Measurements from ENCODE around the gene CRYAB.
"Not testable (repeated sequence)": the region's sequence is repeated elsewhere in the genome, so short reads cannot be mapped to it uniquely, and the experiment has no call there.

CRYAB gene

DNA sequence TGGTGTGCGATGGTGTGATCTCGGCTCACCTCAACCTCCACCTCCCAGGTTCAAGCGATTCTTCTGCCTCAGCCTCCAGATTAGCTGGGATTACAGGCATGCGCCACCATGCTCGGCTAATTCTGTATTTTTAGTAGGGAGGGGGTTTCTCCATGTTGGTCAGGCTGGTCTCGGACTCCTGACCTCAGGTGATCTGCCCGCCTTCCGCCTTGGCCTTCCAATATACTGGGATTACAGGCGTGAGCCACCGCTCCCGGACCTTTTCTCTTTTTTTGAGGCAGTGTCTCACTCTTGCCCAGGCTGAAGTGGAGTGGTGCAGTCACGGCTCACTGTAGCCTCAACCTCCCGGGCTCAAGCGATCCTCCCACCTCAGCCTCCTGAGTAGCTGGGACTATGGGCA, 21.6 kb upstream of the CRYAB start:
- DNase-seq = not testable (repeated sequence)

DNA sequence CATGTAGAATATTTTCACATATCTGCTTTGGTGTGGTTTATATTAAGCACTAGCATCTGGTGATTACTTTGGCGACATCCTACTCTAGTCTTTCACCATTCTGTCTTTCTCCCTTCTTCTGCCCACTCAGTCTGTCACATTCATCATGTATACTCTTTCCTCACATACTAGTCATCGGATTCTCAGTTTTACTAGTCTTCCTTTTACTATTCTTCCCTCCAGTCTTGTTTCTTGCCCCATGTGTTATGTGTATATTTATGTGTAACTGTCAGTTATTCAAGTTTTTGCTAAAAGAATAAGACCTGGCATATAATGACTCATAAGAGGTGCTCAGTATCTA, 21.0 kb upstream of the CRYAB start:
- DNase-seq = no peak

DNA sequence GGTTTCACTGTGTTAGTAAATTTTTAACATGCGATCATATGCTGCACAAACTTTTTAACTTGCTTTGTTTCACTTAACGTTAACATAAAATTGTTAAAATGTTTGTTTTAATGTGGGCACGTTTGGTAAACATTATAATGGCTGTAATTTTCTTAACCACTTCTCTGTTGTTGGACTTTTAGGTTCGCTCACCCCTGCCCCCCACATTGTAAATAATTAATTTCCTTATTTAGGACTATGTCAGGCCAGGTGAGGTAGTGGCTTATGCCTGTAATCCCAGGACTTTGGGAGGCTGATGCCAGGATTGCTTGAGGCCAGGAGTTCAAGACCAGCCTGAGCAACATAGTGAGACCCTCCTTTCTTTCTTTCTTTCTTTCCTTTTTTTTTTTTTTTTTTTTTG, 18.9 kb upstream of the CRYAB start:
- DNase-seq = no peak

DNA sequence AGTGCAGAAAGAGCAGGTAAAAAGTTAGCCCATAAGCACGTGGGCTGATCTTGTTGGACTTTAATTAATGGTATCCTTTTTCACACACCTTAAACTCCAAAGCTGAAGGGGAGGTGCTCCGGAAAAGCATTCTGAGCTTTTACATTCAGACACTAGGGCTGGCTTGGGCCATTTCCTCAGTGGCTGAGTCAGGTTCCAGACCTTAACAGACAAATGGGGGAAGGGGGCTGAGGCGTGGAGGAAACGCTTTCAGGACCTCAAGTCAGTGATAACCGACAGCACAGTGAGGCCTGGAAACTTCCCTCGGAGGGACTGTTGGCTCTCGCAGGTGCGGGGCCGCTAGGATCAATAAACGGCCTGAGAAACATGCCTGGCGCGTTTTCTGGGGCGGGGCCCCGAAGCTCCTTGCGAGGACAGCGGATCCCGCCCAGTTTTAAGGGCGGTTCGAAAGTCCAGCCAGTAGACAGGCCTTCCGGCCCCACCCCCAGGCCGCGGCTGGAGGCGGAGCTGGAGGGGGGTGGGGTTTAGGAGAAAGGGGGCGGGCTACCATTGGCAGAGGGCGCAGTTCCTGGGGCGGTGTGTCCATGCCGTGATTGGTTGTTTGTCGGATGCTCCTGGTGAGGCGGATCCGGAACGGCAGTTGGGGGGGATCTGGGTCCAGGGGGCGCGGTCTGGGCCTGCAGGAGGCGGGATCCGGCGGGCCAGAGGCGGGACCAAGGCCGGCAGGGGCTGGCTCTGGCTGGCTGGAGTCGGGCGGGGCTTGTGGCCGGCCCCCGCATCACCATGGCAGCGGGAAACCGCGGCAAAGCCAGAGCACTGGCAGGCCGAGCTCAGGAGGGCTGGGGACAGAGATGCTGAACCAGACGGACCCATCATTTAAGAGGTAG, 15.2 kb upstream of the CRYAB start:
- peak; percentile 94 for DNase-seq

DNA sequence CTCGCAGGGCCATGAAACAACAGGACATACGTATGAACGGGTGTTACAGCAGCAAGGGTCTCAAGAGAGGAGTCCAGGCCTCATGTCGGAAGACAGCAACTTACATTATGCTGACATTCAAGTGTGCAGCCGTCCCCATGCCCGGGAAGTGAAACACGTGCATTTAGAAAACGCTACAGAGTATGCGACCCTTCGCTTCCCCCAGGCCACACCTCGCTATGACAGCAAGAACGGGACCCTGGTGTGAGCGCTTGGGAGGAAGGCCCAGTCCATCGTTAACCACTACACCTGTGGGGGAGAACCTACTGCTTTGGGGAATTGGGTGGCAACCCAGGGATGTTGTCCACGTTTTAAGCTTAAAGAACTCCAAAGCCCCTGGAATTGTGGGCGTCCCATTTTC, 14.4 kb upstream of the CRYAB start:
- no peak for DNase-seq

DNA sequence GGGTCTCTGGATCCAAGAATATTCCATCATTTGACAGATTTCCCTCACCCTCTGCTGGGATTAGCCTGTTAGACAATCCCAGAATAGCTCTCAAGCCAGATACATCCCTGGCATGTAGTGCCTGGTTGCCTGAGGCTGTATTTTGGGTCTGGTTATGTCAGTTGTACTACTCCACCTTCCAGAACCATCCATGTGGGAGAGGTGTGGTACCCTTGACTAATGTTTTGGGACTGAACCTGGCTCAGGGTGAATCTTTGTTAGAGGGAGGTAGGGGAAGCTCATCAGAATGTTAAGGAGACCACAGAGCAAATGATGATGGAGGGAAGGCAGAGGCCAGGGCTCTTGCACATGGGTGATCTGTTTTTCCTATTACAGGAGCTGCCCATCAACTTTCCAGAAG, 12.4 kb upstream of the CRYAB start:
- DNase-seq = no peak

DNA sequence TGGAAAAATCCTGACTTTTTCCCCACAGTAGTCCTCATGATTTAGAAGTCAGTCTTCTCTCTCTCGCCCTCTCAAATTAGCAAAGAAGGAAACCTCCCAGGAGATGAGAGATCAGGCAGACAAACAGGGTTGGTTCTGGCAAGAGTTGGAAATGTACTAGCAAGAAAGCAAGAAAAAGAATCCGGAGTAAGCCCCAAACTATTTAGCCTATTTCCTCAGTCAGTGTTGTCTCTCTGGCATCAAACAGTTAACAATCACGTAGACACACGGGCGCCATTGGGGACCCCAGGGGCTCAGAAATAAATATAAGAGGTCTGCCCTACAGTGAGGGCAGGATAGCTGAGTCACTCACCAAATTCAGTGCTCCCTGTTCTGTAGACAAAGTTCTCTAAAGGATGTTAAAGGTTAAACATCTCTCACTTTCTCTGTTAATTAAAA, 11.8 kb upstream of the CRYAB start:
- no peak for DNase-seq

DNA sequence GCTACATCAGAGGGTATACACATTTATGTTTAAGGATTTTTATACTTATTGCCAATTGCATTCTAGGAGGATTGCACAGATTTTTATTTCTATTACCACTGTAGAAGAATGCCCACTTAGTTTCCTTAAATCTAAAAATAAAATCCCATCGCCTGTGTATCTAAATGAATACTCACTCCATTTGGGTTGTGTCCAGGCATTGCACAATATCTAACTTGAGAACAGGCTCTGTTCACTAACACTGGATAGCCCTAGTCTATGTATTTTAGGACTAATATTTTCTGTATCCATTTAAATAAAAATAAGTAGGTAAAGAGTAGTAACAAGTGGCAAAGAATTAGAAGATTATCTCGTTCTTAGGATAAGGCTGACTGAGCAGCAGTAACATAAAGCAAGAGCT, 11.2 kb upstream of the CRYAB start:
- DNase-seq = no peak

DNA sequence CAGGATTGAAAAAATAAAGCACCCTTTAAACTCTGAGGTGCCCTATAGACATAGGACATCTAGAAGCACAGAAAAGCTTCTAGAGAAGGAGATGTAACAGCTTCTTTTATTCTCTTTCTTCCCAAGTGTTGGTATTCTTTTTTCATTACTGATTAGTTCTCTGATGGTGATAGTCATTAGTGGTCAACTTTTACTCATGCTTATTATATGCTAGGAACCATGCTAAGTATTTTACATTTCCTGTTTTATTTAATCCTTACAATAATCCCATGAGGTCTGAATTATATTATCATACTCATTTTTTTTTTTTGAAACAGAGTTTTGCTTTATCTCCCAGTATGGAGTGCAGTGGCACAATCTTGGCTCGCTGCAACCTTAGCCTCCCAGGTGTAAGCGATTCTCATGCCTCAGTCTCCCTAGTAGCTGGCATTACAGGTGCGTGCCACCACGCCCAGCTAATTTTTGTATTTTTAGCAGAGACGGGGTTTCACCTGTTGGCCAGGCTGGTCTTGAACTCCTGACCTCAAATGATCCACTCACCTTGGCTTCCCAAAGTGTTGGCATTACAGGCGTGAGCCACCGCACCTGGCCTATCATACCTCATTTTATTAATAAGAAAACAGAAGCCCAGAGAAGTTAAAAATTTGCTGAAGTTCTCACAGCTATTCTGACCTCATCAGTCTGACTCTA, 10.1 kb upstream of the CRYAB start:
- no peak for DNase-seq

DNA sequence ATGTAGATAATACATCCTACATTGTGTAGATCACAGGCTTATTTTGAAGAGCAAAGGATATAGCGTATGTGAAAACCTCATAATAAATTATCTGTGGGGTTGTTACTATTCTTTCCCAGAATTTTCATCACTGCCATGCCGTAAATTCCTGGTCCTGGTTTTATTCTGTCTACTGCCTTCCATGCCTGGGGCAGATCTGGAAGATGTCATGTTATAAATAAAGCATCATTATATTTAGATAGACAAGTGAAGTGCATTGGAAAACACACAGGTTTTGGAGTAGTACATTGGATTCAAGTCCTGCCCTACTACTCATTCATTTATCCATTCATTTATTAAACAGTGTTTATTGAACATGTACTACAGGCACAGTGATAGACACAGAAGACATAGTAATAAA, 9.3 kb upstream of the CRYAB start:
- DNase-seq = no peak

DNA sequence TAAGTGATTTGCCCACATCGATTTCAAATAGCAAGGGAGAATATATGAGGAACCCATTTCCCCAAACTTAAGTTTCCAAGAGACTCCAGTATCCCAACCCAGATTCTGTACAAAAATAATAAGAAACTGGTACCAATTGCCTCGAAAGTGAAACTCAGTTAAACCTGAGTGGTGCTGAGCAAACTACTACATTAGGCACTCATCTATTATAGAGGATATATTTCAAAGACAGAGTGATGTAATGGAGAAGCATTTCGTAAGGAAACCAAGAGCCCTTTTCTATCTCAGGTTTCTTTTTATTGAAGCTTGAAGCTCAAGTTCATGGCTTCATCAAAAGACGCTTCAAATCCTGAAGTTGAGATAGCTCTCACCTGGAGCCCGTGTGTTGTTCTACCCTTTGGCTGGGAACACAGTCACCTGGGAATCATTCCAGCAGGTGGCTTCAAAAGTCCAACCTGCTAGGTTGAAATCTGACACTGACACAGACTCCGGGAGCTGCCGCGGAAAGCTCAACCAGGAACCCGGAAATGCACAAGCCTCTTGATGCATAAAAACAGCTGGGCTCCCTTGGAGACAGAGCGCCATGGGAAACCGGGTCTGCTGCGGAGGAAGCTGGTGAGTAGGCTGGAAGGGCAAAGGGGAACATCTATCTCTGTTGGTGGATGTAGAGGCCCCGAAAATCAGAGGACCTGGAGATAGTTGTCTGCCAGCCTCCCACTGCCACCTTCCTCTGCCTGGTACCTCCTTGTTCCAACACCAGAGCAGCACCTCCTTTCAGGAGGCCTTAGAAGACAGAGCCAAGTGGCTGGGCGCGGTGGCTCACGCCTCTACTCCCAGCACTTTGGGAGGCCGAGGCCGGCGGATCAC, 7.1 kb upstream of the CRYAB start, which contains the start of gene C11orf52:
Gene C11orf52 (plus strand): TSS at position 524 of the 867 bp plus-strand sequence. CDS start 60 bp downstream, at position 584.
- no peak for DNase-seq

DNA sequence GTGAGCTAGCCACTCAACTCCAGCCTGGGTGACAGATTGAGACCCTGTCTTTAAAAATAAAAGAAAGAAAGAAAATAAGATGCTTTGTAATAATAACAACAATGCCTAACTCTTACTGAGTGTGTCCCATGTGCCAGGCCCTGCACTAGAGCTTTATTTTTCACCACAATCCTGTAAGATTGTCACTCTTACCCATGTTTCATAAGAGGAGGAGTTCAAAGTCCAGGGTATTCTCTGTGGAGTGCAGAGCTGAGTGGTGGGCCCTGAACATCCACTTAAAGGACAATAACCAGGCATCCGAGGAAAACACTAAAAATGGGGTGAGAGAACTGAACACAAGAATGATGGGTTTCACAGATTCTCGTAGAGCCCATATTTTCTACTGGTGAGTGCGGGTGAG, 6.2 kb upstream of the CRYAB start:
- no peak for DNase-seq

DNA sequence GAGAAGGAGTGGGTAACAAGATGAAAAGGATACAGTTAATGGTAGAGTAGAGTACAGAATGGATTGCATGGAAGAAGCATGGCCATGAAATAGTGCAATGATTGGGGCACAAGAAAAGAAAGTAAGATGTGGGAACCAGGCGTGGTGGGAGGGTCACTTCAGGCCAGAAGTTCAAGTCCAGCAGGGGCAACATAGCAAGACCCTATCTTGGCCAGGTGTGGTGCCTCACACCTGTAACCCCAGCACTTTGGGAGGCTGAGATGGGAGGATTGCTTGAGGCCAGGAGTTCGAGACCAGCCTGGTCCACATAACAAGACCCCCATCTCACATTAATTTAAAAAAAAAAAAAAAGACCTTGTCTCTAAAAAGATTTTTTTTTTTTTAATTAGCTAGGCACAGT, 5.7 kb upstream of the CRYAB start:
- no peak for DNase-seq

DNA sequence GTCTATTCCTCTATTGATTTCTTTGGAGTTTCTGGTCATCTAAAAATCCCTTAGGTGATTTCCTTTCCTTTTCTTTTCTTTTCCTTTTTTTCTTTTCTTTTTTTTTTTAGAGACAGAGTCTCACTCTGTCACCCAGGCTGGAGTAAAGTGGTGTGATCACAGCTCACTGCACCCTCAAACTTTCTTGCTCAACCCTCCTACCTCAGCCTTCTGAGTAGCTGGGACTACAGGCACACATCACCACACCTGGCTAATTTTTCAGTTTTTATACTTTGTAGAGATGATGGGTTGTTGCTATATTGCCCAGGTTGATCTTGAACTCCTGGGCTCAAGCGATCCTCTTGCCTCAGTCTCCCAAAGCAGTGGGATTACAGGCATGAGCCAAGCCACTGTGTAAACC, 5.2 kb upstream of the CRYAB start:
- DNase-seq = no peak

DNA sequence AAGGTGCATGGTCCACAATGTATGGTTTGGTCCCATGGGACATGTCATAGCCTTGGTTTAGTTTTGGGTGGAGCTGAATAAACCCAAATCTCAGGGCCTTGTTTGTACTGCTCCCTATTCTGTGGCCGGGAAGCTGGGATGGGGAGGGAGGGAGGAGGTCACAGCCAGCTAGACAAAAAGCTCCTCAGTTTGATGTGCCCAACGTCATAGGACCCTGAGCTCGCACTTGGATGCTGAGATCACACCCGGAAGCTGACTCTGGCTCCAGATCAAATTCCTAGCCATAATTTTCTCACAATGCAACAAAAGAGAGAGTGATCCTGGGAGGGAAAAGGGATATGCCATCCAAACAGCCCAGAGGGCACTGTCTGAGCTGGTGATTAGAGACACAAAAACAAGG, 2.4 kb upstream of the CRYAB start:
- no peak for DNase-seq

DNA sequence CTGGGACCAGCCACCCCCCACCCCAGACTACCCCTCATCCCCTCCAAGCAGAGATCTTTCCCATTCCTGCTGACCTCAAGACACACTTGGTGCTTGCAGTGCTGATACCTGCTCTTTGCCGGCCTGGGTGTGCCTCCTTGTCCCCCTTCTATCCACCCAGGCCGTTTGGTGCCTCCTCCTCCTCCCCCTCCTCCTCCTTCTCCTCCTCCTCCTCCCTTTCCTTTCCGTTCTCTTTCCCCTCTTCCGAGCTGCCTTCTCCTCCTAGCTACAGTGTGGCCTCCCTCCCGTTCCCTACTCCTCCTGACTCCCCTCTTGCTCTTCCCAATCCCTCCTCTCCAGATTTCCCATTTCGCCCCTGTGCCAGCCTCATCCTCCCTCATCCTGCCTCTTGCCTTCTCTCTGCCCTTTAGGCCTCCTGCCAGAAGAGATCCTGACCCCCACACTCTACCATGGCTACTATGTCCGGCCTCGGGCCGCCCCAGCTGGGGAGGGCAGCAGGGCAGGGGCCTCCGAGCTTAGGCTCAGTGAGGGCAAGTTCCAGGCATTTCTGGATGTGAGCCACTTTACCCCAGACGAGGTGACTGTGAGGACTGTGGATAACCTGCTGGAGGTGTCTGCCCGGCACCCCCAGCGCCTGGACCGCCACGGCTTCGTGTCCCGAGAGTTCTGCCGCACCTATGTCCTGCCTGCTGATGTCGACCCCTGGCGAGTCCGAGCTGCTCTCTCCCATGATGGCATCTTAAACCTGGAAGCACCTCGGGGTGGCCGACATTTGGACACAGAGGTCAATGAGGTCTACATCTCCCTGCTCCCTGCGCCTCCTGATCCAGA, 1.7 kb upstream of the CRYAB start:
- no peak for DNase-seq

DNA sequence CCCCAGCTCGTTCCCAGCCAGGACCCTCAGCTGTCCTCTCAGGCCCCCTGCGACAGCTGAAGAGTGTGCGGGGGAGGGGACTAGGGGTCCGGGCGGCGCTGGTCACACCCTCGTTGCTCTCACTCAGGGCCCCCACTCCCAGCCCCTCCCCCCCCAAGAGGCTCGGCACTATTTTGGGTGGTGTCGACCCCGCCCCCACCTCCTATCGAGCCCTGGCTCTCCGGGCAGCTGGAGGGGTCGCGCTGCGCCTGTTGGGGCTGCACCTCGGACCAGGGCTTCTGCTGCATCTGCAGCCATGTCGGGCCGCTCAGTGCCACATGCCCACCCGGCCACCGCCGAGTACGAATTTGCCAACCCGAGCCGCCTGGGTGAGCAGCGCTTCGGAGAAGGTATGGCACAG, 965 bp upstream of the CRYAB start, which contains the start of gene HSPB2:
Gene HSPB2 (plus strand): TSS at position 200 of the 400 bp plus-strand sequence. CDS start 96 bp downstream, at position 296.
- DNase-seq = no peak

DNA sequence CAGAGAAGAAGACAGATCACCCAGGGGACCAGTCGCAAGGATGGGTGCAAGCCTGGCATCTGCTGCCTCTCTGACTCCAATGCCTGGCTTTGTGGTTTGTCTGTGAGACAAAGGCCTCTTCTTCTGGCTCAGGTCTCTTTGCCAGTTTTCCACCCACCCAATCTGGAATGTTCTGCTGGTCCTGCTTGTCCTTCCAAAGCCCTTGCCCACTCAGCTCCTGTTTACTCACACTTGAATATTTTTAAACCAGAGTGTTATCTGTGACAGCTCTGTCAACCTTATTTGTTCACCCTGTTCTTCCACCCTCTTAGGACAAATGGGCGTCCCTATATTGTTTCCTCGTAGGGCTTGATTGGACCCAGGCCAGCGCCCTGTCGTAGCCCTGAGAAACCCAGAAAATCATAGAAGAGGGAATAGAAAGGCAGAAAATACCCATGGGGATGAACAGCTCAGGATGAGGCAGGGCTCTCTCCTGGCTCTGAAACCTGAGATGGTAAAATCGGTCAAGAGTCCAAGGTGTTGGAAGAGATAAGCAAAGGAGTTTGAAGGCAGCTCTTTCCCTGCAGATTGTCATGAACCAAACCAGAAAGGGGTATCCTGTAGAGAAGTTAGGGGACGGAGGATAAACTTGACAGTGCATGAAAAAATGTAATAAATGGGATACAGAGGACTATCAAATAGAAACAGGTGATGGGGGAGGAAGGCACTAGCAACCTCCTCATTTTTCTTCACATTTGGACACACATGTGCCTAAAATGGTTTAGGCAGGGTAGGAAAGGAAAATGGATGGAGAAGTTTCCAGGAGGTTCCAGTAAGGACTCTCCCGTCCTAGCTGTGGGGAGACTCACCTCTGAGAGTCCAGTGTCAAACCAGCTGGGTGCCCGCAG, 651 bp downstream of the CRYAB start:
- DNase-seq = no peak

DNA sequence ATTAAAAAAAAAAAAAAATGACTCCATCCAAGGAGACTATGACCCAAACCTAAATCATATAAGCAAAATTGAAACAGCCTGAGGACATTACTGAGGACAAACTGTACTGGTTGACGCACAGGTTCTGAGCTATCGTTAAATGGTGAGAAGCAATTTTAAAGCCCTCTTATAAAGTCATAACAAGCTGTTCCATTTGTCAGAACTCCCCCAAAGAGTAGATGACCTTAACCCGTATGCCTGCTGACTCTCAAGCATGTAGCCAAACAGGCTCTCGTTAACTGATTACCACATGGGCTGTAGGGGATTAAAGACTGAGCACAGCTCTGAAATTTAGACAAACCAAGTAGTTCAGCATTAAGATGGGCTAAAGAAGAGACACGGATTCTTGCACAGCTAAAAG, 2.2 kb downstream of the CRYAB start:
- DNase-seq = no peak

DNA sequence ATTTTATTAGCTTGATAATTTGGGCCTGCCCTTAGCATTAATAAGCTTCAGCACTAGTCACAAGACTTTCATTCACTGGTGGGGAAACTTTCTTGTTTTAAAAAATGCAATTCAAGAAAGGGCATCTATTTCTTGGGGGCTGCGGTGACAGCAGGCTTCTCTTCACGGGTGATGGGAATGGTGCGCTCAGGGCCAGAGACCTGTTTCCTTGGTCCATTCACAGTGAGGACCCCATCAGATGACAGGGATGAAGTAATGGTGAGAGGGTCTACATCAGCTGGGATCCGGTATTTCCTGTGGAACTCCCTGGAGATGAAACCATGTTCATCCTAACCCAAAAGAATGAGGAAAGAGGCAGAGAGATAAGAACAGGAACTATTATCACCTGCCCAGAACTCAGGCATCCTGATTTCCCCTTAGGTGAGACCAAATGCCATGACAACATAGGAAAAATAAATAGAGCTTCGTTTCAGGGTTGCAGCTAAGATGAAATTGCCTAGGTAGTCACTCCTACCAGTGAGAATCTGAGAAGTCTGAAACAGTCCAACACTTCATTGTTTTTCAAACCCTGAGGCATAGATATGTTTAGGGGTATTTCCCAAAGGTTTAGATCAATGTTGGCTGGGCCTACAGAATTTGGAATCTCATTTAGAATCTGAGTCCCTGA, 2.8 kb downstream of the CRYAB start:
- DNase-seq = no peak

DNA sequence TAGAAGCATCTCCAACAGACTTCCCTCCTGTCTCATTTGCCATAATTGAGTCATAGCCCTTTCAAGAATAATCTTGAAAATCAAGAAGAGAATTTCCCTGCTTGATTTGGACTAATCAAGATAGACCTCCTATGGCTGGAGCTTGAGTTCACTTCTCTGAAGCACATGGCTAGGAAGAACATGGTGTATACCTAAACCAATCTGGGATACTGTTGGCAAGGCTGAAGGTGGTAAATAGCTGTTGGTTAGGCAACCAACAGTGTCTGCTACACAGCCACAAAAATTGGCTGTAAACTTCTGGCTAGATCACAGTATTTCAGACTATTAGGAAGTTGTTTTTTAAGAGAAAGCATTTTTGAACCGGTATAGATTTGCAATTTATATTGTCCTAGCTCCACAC, 4.9 kb downstream of the CRYAB start:
- no peak for DNase-seq
